Left ventricle myocardium inferior (tissue), 1 donor: ENCODE measurements around the gene FARP1. TPM values are rescaled to one million over a fixed set of nuclear protein-coding genes. Genes with fewer than 3 reads are reported as not detected.

Experiments
- DNase-seq: peaks from one replicate; pipeline ENCODE4 v3.0.0-alpha.2; 2020
- H3K27ac ChIP-seq: fragments of 200-600 bp; replicated peaks from 2 replicates; pipeline ENCODE4 v1.8.0; 2021
- H3K27me3 ChIP-seq: fragments of 200-600 bp; 2 replicates; pipeline ENCODE4 v1.8.0; 2021; ENCODE audit warnings: low read depth
- H3K36me3 ChIP-seq: fragments of 200-600 bp; 2 replicates; pipeline ENCODE4 v1.8.0; 2021
- H3K4me1 ChIP-seq: fragments of 200-600 bp; 2 replicates; pipeline ENCODE4 v1.8.0; 2021
- H3K4me3 ChIP-seq: fragments of 200-600 bp; 2 replicates; pipeline ENCODE4 v1.8.0; 2021; ENCODE audit warnings: mild to moderate bottlenecking, moderate library complexity
- H3K9me3 ChIP-seq: fragments of 200-600 bp; replicated peaks from 2 replicates; pipeline ENCODE4 v1.8.0; 2021
- CTCF ChIP-seq: fragments of 200-600 bp; IDR thresholded peaks from 2 replicates; pipeline ENCODE4 v1.8.0; 2021; ENCODE audit warnings: antibody characterized with exemption, mild to moderate bottlenecking, borderline replicate concordance
- intact Hi-C: fragments of 100-400 bp; cut with micrococcal nuclease; formaldehyde crosslinking; loops from one replicate; pipeline ENCODE4 v1.11.0; 2022
- total RNA-seq: library from RNA; stranded (reverse); fragmentation: NEBNext Ultra II Directional; extraction: Animal tissue kit (Norgen Biotek cat#: 25700); gene quantifications from one replicate; pipeline ENCODE4 v1.2.1, GENCODE V29; 2021
- donor health status: DM: no; HTN: yes; CAD: no; lungs with severe emphysema.

FARP1 gene
- total RNA-seq, 1 donor from 2014 or later, result 17.6 TPM

GRCh38 chr13:98260357-98261164 lies 117.7 kb downstream of the FARP1 start:
- intact Hi-C loops, result no loop called here
- H3K4me1 ChIP-seq, result peaks cover 15% of the 10 kb centered on the region
- no peaks in the 10 kb centered on the region for H3K36me3 ChIP-seq
- no peak for DNase-seq
- no peak overlapping the region for H3K27ac ChIP-seq
- H3K4me3 ChIP-seq, result no peak overlapping the region
- no peaks in the 10 kb centered on the region for H3K9me3 ChIP-seq
- no peak for TF ChIP-seq CTCF
- H3K27me3 ChIP-seq, result no peaks in the 10 kb centered on the region

DNA sequence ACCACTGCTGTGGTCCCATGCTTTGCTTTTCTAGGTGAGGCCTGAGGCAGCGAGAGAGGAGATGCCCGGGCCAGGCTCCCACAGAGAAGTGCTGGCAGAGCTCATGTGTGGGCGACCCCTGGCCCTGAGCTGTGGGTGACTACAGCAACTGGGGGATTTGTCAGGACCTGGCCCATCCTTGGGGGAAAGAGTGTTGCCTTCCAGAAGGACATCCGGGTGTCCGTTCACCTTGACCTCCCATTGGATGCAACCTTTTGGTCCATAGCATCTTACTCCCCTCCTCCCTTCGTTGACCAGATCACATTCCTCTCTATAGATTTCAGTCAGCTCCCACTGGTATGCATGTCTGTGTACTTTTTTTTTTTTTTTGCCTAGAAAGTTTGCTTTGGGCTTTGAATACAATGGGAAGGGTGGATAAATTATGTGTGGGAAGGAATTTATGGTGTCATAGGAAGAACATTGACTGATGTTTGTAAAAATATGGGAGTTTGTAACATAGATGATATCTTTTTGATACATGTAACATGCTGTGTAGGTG lies 118.3 kb downstream of the FARP1 start:
- no peak for DNase-seq
- Histone ChIP-seq H3K27me3 (no peaks in the 10 kb centered on the region), H3K4me3 (no peak overlapping the region), H3K9me3 (no peaks in the 10 kb centered on the region), H3K27ac (no peak overlapping the region), H3K36me3 (no peaks in the 10 kb centered on the region), H3K4me1 (peaks cover 12% of the 10 kb centered on the region)
- TF ChIP-seq CTCF, result no peak
- intact Hi-C loops, result no loop called here

GRCh38 chr13:98262292-98262691 lies 119.4 kb downstream of the FARP1 start:
- TF ChIP-seq CTCF, result no peak

GRCh38 chr13:98263841-98264240 lies 120.9 kb downstream of the FARP1 start:
- TF ChIP-seq CTCF, result no peak
- no peak for DNase-seq
- intact Hi-C loops, result no loop called here
- no peaks in the 10 kb centered on the region for H3K27me3 ChIP-seq
- H3K36me3 ChIP-seq, result no peaks in the 10 kb centered on the region
- no peak overlapping the region for H3K4me3 ChIP-seq
- H3K9me3 ChIP-seq, result no peaks in the 10 kb centered on the region
- H3K27ac ChIP-seq, result no peak overlapping the region
- peaks cover 26% of the 10 kb centered on the region for H3K4me1 ChIP-seq

More at GRCh38 chr13:98262292-98262691, 119.4 kb downstream of the FARP1 start:
- Histone ChIP-seq H3K4me1 (peaks cover 23% of the 10 kb centered on the region), H3K27ac (no peak overlapping the region), H3K9me3 (no peaks in the 10 kb centered on the region), H3K4me3 (no peak overlapping the region), H3K27me3 (no peaks in the 10 kb centered on the region), H3K36me3 (no peaks in the 10 kb centered on the region)
- intact Hi-C loops, result no loop called here
- no peak for DNase-seq

DNA sequence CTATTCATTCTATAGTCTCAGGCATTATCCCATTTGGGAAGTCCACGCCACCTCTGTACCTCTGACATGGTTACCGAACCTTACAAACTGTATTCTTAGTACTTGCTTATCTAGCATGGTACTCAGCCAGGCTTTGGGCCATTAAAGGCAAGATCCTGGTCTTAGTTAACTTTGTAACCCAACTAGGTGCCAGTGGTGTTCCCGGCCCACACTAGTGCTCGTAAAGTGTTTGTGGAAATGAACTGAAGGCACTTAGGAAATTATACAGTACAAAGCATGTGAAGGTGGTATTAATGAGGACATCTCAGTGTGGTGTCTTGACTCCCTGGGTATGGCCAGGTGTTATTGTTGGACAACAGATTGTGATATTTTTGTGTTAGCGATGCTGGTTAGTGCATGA lies 122.0 kb downstream of the FARP1 start:
- Histone ChIP-seq H3K9me3 (no peaks in the 10 kb centered on the region), H3K27me3 (no peaks in the 10 kb centered on the region), H3K4me1 (peaks cover 26% of the 10 kb centered on the region), H3K36me3 (no peaks in the 10 kb centered on the region), H3K27ac (no peak overlapping the region), H3K4me3 (no peak overlapping the region)
- TF ChIP-seq CTCF, result no peak
- no peak for DNase-seq
- intact Hi-C loops, result no loop called here
